WTC11 (cell line): ENCODE results near the gene DCAF15. TPM values are rescaled to one million over a fixed set of nuclear protein-coding genes. Genes with fewer than 3 reads are reported as not detected.

Experiments used
- ATAC-seq: fragments of 200-7000 bp; cut with Tn5 transposase; 2 replicates; pipeline ENCODE4 v1.10.0; 2021; ENCODE audit warnings: mild to moderate bottlenecking, moderate library complexity
- CTCF ChIA-PET: fragments of 300-600 bp; sonication (Branson Sonifier 250); formaldehyde crosslinking; loops from one replicate; lab custom pipeline; 2021; ENCODE audit warnings: antibody characterized with exemption; lab: Charles Lee
- POLR2A ChIA-PET: fragments of 350-600 bp; sonication (Branson Sonifier 250); formaldehyde crosslinking; loops from one replicate; lab custom pipeline; 2021; ENCODE audit warnings: antibody characterized with exemption; lab: Charles Lee
- DNase-seq: peaks from one replicate; pipeline ENCODE4 v3.0.0; 2021; ENCODE audit warnings: low spot score
- H3K27ac Mint-ChIP-seq: 2 replicates; pipeline ENCODE4 v1.8.0; 2021; ENCODE audit warnings: mixed read lengths
- H3K27me3 Mint-ChIP-seq: 2 replicates; pipeline ENCODE4 v1.8.0; 2021; ENCODE audit warnings: low read depth, mild to moderate bottlenecking, moderate library complexity, mixed read lengths
- H3K36me3 Mint-ChIP-seq: 2 replicates; pipeline ENCODE4 v1.8.0; 2021; ENCODE audit warnings: mixed read lengths
- H3K4me1 Mint-ChIP-seq: 2 replicates; pipeline ENCODE4 v1.8.0; 2022; ENCODE audit warnings: mixed read lengths
- H3K4me3 Mint-ChIP-seq: 2 replicates; pipeline ENCODE4 v1.8.0; 2021; ENCODE audit warnings: mild to moderate bottlenecking, moderate library complexity, mixed read lengths
- H3K9me3 Mint-ChIP-seq: 2 replicates; pipeline ENCODE4 v1.8.0; 2021; ENCODE audit warnings: mixed read lengths
- ARID4B ChIP-seq: sonication (generic); formaldehyde crosslinking; IDR thresholded peaks from 2 replicates; pipeline ENCODE4 v1.8.0; 2023; ENCODE audit warnings: missing genetic modification reagents, mild to moderate bottlenecking, borderline replicate concordance
- ATF1 ChIP-seq: sonication (generic); formaldehyde crosslinking; IDR thresholded peaks from 2 replicates; pipeline ENCODE4 v1.8.1; 2023; ENCODE audit warnings: mild to moderate bottlenecking, moderate library complexity, missing genetic modification reagents
- ELF4 ChIP-seq: sonication (generic); formaldehyde crosslinking; IDR thresholded peaks from 2 replicates; pipeline ENCODE4 v1.8.1; 2022; ENCODE audit warnings: low read depth, mild to moderate bottlenecking, moderate library complexity, missing genetic modification reagents
- ETV6 ChIP-seq: sonication (generic); formaldehyde crosslinking; IDR thresholded peaks from 2 replicates; pipeline ENCODE4 v1.8.1; 2022; ENCODE audit warnings: mild to moderate bottlenecking, missing genetic modification reagents
- GRHL2 ChIP-seq: fragments of 250-450 bp; sonication (Bioruptor Pico); IDR thresholded peaks from 2 replicates; pipeline ENCODE4 v1.8.0; 2022; ENCODE audit warnings: mild to moderate bottlenecking, moderate library complexity; ENCODE audit not compliant: insufficient replicate concordance, severe bottlenecking
- HMGA2 ChIP-seq: fragments of 250-450 bp; sonication (Bioruptor Pico); IDR thresholded peaks from 2 replicates; pipeline ENCODE4 v1.4.0; 2021; ENCODE audit warnings: mild to moderate bottlenecking, moderate library complexity
- IRF2 ChIP-seq: sonication (generic); formaldehyde crosslinking; IDR thresholded peaks from 2 replicates; pipeline ENCODE4 v1.8.0; 2022; ENCODE audit warnings: low read depth, missing genetic modification reagents, borderline replicate concordance
- MYBL2 ChIP-seq: sonication (generic); formaldehyde crosslinking; IDR thresholded peaks from 2 replicates; pipeline ENCODE4 v1.8.1; 2023; ENCODE audit warnings: mild to moderate bottlenecking, moderate library complexity, missing genetic modification reagents
- PRDM15 ChIP-seq: sonication (generic); formaldehyde crosslinking; IDR thresholded peaks from 2 replicates; pipeline ENCODE4 v1.8.0; 2022; ENCODE audit warnings: missing genetic modification reagents
- RORB ChIP-seq: fragments of 250-450 bp; sonication (Bioruptor Pico); IDR thresholded peaks from 2 replicates; pipeline ENCODE4 v1.9.0; 2021; ENCODE audit warnings: mild to moderate bottlenecking
- SOX15 ChIP-seq: fragments of 250-450 bp; sonication (Bioruptor Pico); IDR thresholded peaks from 2 replicates; pipeline ENCODE4 v1.9.0; 2021; ENCODE audit warnings: mild to moderate bottlenecking
- TP53 ChIP-seq: sonication (generic); formaldehyde crosslinking; IDR thresholded peaks from 2 replicates; pipeline ENCODE4 v1.8.1; 2023; ENCODE audit warnings: mild to moderate bottlenecking, missing genetic modification reagents
- ZNF138 ChIP-seq: sonication (generic); formaldehyde crosslinking; conservative IDR thresholded peaks from 2 replicates; pipeline ENCODE4 v1.8.1; 2022; ENCODE audit warnings: mild to moderate bottlenecking, moderate library complexity, missing genetic modification reagents
- ZNF317 ChIP-seq: sonication (generic); formaldehyde crosslinking; IDR thresholded peaks from 2 replicates; pipeline ENCODE4 v1.8.1; 2023; ENCODE audit warnings: low read depth, mild to moderate bottlenecking, moderate library complexity, missing genetic modification reagents, borderline replicate concordance
- ZNF416 ChIP-seq: fragments of 250-450 bp; sonication (Bioruptor Pico); IDR thresholded peaks from 2 replicates; pipeline ENCODE4 v1.9.0; 2021; ENCODE audit warnings: mild to moderate bottlenecking, inconsistent platforms
- ZNF512 ChIP-seq: sonication (generic); formaldehyde crosslinking; IDR thresholded peaks from 2 replicates; pipeline ENCODE4 v1.8.1; 2022; ENCODE audit warnings: missing genetic modification reagents, borderline replicate concordance
- ZNF532 ChIP-seq: fragments of 250-450 bp; sonication (Bioruptor Pico); IDR thresholded peaks from 2 replicates; pipeline ENCODE4 v1.9.0; 2021; ENCODE audit warnings: mild to moderate bottlenecking, borderline replicate concordance
- ZNF671 ChIP-seq: fragments of 250-450 bp; sonication (Bioruptor Pico); IDR thresholded peaks from 2 replicates; pipeline ENCODE4 v1.8.0; 2021; ENCODE audit warnings: mild to moderate bottlenecking
- total RNA-seq: library from RNA; stranded (reverse); gene quantifications from 3 replicates; pipeline ENCODE4 v1.2.3, GENCODE V29; 2021

DCAF15 gene
- total RNA-seq, 1 experiment from 2014 or later = 82.9 TPM

- no peak for TF ChIP-seq PRDM15 (CRISPR knock-in tag)
- no peak for TF ChIP-seq ZNF671 (CRISPR knock-in tag)
- no peak for TF ChIP-seq MYBL2
- no peak for TF ChIP-seq GRHL2 (CRISPR knock-in tag)
- no peak for TF ChIP-seq RORB (CRISPR knock-in tag)
- TF ChIP-seq HMGA2 (CRISPR knock-in tag) = no peak
- TF ChIP-seq ELF4 (CRISPR knock-in tag) = no peak
- TF ChIP-seq, all 79 proteins: peak for 0
Observed at GRCh38 chr19:13965377-13965896, 13.1 kb downstream of the DCAF15 start (continued).

GRCh38 chr19:13965926-13966683 is 13.8 kb downstream of the DCAF15 start:
- Mint-ChIP-seq H3K9me3 (no peaks in the 10 kb centered on the region), H3K27ac (no peak overlapping the region)
- POLR2A ChIA-PET = interaction anchor here (0.6 kb wide), 1 partner anchor 96 kb away, joined by 3 read pairs; no protein-coding TSS in a partner anchor
- TF ChIP-seq ETV6 (no peak), ZNF416 (CRISPR knock-in tag) (no peak), SOX15 (CRISPR knock-in tag) (no peak), ZNF512 (CRISPR knock-in tag) (no peak), ZNF138 (CRISPR knock-in tag) (no peak)
- TF ChIP-seq, all 79 proteins: peak for 0
- H3K36me3 Mint-ChIP-seq = peaks cover 11% of the 10 kb centered on the region
- H3K4me3 Mint-ChIP-seq = no peak overlapping the region
- H3K4me1 Mint-ChIP-seq = peaks cover 6% of the 10 kb centered on the region
- peaks cover 3% of the 10 kb centered on the region for H3K27me3 Mint-ChIP-seq
- ATAC-seq = no peak
- no peak for DNase-seq
- CTCF ChIA-PET = interaction anchor here (1.2 kb wide), 1 partner anchor 106 kb away, joined by 3 read pairs; the partner anchor contains the start of gene MISP3

GRCh38 chr19:13966684-13967128 is 14.4 kb downstream of the DCAF15 start:
- DNase-seq = no peak
- CTCF ChIA-PET = interaction anchor here (1.2 kb wide), 1 partner anchor 105 kb away, joined by 3 read pairs; the partner anchor contains the start of gene MISP3
- peaks cover 6% of the 10 kb centered on the region for H3K36me3 Mint-ChIP-seq
- ATAC-seq = no peak
- POLR2A ChIA-PET = no interaction called here
- H3K27me3 Mint-ChIP-seq = peaks cover 3% of the 10 kb centered on the region
- H3K4me3 Mint-ChIP-seq = no peak overlapping the region
- H3K9me3 Mint-ChIP-seq = no peaks in the 10 kb centered on the region
- peaks cover under 1% of the 10 kb centered on the region for H3K4me1 Mint-ChIP-seq
- no peak overlapping the region for H3K27ac Mint-ChIP-seq
- no peak for TF ChIP-seq IRF2 (CRISPR knock-in tag)
- TF ChIP-seq ATF1 (CRISPR knock-in tag) = no peak
- TF ChIP-seq ZNF671 (CRISPR knock-in tag) = no peak
- TF ChIP-seq TP53 (CRISPR knock-in tag) = no peak
- TF ChIP-seq ARID4B (CRISPR knock-in tag) = no peak
- no peak for TF ChIP-seq ZNF532 (CRISPR knock-in tag)
- no peak for TF ChIP-seq ZNF317 (CRISPR knock-in tag)
